Fibroblast of mammary gland (primary cell): ENCODE results near the gene COA5.

ENCODE experiments used
- DNase-seq: peaks from one replicate; pipeline ENCODE4 v3.0.0-alpha.2; 2010; ENCODE audit warnings: low read depth
- H3K4me3 ChIP-seq: 2 replicates; pipeline ENCODE4 v1.5.1; 2011; ENCODE audit warnings: low read depth, mild to moderate bottlenecking, low read length, moderate library complexity; ENCODE audit not compliant: control insufficient read depth
- CTCF ChIP-seq: conservative IDR thresholded peaks from 2 replicates; pipeline ENCODE4 v1.5.1; 2011; ENCODE audit warnings: low read depth, low read length, inconsistent platforms; ENCODE audit not compliant: control insufficient read depth, insufficient read depth

COA5 gene

GRCh38 chr2:98573426-98573825 lies 34.9 kb downstream of the COA5 start:
- TF ChIP-seq CTCF, result no peak
- no peak overlapping the region for H3K4me3 ChIP-seq
- DNase-seq, result no peak

- peak; percentile 57 for DNase-seq
- no peak for TF ChIP-seq CTCF
These were observed 35.6 kb downstream of the COA5 start for GRCh38 chr2:98572676-98573075.

GRCh38 chr2:98572211-98572610 lies 36.1 kb downstream of the COA5 start:
- no peak for DNase-seq
- no peak for TF ChIP-seq CTCF
- H3K4me3 ChIP-seq, result no peak overlapping the region

More at GRCh38 chr2:98572676-98573075, 35.6 kb downstream of the COA5 start:
- no peak overlapping the region for H3K4me3 ChIP-seq

- DNase-seq, result no peak
- H3K4me3 ChIP-seq, result no peak overlapping the region
- no peak for TF ChIP-seq CTCF
These were observed 36.5 kb downstream of the COA5 start for GRCh38 chr2:98571796-98572195.

- H3K4me3 ChIP-seq, result no peak overlapping the region
- no peak for TF ChIP-seq CTCF
- no peak for DNase-seq
These were observed 37.1 kb downstream of the COA5 start for GRCh38 chr2:98571121-98571701.

GRCh38 chr2:98570356-98570755 lies 38.0 kb downstream of the COA5 start:
- DNase-seq, result no peak
- H3K4me3 ChIP-seq, result no peak overlapping the region
- TF ChIP-seq CTCF, result no peak

- no peak for TF ChIP-seq CTCF
- H3K4me3 ChIP-seq, result no peak overlapping the region
- no peak for DNase-seq
These were observed 38.4 kb downstream of the COA5 start for GRCh38 chr2:98569915-98570314.
